ENCODE data around the gene TUBA1C. TPM values are rescaled to one million over a fixed set of nuclear protein-coding genes. Genes with fewer than 3 reads are reported as not detected.
"Not testable (repeated sequence)": the region's sequence is repeated elsewhere in the genome, so short reads cannot be mapped to it uniquely, and the experiment has no call there.

The TUBA1C gene
- total RNA-seq, 1 experiment from 2014 or later, result 457 TPM

DNA sequence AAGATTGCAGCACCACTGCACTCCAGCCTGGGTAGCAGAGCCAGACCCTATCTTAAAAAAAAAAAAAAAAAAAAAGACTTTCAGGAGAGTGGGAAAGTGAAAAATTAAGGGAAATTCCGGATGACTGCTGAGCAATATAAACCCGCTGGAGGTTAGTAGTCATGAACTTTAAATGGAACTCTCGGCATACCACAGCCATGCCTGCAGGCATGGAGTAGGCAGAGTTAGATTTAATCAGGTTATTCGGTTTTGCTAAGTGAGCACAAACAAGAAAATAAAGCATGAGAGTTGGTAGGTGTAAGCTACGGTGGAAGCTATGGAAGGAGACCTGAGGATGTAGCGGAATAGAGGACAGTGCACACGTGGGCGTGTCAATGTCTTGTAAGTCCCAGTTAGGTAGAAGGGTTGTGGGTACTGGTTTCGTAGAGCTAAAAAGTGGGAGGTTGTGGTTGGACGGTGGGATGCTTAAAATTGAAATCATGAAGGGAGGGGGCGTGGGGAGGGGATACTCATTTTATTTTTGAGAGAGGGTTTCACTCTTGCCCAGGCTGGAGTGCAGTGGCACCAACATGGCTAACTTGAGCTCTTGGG, 11.8 kb upstream of the TUBA1C start:
- no peak for DNase-seq (ENCODE audit: low spot score)
- in situ Hi-C loops (cut with HindIII; ENCODE audit: low sequenced_read_pairs), result no loop called here

DNA sequence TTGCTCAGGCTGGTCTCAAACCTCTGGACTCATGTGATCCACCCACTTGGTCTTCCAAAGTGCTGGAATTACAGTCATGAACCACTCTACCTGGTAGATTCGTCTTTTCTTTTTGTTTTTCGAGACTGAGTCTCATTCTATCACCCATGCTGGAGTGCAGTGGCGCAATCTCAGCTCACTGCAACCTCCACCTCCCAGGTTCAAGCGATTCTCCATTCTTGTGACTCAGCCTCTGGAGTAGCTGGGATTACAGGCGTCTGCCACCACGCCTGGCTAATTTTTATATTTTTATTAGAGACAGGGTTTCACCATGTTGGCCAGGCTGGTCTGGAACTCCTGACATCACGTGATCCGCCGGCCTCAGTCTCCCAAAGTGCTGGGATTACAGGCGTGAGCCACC, 9.4 kb upstream of the TUBA1C start:
- in situ Hi-C loops (cut with HindIII; ENCODE audit: low sequenced_read_pairs); DNase-seq (ENCODE audit: low spot score): not testable (repeated sequence)

- in situ Hi-C loops (cut with HindIII; ENCODE audit: low sequenced_read_pairs), result no loop called here
- DNase-seq (ENCODE audit: low spot score), result no peak
These were observed 8.8 kb upstream of the TUBA1C start for GRCh38 chr12:49255857-49256637.

DNA sequence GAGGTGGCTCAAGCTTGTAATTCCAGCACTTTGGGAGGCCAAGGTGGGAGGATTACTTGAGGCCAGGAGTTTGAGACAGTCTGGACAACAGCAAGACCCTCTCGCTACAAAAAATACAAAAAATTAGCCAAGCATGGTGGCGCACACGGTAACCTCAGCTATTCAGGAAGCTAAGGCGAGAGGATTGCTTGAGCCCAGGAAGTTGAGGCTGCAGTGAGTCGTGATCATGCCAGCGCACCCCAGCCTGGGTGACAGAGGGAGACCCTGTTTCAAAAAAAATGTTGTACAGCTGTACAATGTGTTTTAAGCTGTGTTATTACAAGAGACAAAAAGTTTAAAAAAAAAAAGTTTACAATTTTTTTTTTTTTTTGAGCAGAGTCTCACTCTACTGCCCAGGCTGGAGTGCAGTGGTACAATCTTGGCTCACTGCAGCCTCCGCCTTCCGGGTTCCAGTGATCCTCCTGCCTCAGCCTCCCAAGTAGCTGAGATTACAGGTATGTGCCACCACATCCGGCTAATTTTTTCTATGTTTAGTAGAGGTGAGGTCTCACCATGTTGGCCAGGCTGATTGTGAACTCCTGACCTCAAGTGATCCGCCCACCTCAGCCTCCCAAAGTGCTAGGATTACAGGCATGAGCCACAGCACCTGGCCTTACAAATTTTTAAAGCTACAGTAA, 7.2 kb upstream of the TUBA1C start:
- DNase-seq (ENCODE audit: low spot score); in situ Hi-C loops (cut with HindIII; ENCODE audit: low sequenced_read_pairs): not testable (repeated sequence)

DNA sequence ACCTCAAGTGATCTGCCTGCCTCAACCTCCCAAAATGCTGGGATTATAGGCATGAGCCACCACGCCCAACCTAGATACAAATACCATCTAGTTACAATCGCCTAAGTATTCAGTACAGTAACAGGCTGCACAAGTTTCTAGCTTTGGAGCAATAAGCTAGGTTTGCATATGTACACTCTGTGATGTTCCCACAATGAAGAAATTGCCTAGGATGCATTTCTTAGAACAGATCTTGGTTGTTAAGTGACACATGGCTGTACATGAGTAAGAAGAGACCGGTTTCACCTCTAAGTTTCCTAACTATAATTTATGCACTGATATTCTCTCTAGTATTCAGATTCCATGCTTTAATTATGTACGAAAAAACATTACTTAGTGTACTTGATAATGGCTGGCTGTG, 5.4 kb upstream of the TUBA1C start:
- no peak for DNase-seq (ENCODE audit: low spot score)
- in situ Hi-C loops (cut with HindIII; ENCODE audit: low sequenced_read_pairs), result no loop called here

- in situ Hi-C loops (cut with HindIII; ENCODE audit: low sequenced_read_pairs), result no loop called here
These were observed 4.7 kb upstream of the TUBA1C start for GRCh38 chr12:49260166-49260565.

DNA sequence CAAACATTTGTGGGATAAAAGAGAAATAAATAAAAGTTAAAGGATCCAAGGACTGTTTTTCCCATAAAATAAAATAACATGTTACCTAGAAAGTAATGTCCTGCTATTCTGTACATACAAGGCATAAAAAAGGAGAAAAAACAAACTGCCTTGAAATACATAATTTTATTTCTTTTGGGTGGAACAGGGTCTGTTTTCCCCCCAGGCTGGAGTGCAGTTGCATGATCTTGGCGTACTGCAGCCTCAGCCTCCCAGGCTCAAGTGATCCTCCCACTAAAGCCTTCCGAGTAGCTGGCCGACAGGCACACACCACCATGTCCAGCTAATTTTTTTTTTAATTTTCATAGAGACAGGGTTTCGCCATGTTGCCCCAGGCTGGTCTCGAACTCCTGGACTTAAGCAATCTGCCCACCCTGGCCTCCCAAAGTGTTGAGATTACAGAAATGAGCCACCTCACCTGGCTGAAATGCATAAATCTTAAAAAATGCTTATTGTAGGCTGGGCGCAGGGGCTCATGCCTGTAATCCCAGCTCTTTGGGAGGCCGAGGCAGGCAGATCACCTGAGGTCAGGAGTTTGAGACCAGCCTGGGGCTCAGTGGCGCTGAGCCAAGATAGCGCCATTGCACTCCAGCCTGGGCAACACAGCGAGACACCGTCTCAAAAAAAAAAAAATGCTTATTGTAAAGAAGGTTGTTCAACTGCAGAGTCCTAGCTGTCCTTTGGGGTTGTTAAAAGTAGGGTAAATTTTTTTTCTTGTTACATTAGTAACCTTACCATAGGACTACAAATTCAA, 4.1 kb upstream of the TUBA1C start:
- in situ Hi-C loops (cut with HindIII; ENCODE audit: low sequenced_read_pairs), result no loop called here
- no peak for DNase-seq (ENCODE audit: low spot score)

More at GRCh38 chr12:49260166-49260565, 4.7 kb upstream of the TUBA1C start:
- DNase-seq (ENCODE audit: low spot score), result no peak

GRCh38 chr12:49261721-49262120, 3.2 kb upstream of the TUBA1C start:
- in situ Hi-C loops (cut with HindIII; ENCODE audit: low sequenced_read_pairs), result no loop called here
- no peak for DNase-seq (ENCODE audit: low spot score)

GRCh38 chr12:49263400-49263763, 1.5 kb upstream of the TUBA1C start:
- in situ Hi-C loops (cut with HindIII; ENCODE audit: low sequenced_read_pairs), result no loop called here

DNA sequence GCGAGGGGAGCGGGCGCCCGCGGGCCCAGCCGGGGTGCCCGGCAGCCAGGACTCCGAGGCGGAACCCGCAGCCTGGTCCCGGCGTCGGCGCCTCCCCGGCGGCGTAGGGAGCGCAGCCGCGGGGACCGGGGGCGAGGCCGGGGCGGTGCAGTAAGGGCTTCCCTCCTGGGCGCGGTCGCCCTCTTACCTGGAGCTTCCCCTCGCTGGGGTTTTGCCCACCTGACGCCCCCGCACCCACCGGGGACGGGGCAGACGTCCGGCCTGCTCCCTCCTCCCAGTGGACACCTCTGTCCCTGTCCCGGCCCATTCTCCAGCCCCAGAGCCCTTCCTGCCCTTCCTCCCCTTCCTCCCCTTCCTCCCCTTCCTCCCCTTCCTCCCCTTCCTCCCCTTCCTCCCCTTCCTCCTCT, 413 bp upstream of the TUBA1C start:
- in situ Hi-C loops (cut with HindIII; ENCODE audit: low sequenced_read_pairs), result no loop called here
- no peak for DNase-seq (ENCODE audit: low spot score)

More at GRCh38 chr12:49263400-49263763, 1.5 kb upstream of the TUBA1C start:
- DNase-seq (ENCODE audit: low spot score), result no peak

GRCh38 chr12:49269191-49269590, 4.3 kb downstream of the TUBA1C start:
- DNase-seq (ENCODE audit: low spot score), result peak; percentile 37
- in situ Hi-C loops (cut with HindIII; ENCODE audit: low sequenced_read_pairs), result not testable (repeated sequence)

DNA sequence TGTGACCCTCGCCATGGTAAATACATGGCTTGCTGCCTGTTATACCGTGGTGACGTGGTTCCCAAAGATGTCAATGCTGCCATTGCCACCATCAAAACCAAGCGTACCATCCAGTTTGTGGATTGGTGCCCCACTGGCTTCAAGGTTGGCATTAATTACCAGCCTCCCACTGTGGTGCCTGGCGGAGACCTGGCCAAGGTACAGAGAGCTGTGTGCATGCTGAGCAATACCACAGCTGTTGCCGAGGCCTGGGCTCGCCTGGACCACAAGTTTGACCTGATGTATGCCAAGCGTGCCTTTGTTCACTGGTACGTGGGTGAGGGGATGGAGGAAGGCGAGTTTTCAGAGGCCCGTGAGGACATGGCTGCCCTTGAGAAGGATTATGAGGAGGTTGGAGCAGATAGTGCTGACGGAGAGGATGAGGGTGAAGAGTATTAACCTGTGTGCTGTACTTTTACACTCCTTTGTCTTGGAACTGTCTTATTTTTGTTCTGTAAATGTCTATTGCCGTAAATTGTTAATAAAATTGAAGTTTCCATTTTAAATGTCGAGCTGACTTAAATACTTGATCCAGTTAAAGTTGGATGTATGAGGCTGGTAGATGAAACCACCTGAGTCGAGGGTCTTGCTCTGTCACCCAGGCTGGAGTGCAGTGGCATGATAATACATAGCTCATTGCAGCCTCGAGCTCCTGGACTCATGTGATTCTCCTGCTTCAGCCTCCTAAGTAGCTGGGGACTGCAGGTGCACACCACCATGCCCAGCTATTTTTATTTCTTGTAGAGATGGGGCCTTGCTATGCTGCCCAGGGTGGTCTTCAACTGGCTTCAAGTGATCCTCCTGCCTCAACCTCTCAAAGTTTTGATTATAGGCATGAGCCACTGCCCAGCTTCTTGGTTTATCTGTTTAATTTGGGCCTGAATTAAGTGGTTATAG, 8.2 kb downstream of the TUBA1C start:
- in situ Hi-C loops (cut with HindIII; ENCODE audit: low sequenced_read_pairs), result no loop called here
- DNase-seq (ENCODE audit: low spot score), result no peak

DNA sequence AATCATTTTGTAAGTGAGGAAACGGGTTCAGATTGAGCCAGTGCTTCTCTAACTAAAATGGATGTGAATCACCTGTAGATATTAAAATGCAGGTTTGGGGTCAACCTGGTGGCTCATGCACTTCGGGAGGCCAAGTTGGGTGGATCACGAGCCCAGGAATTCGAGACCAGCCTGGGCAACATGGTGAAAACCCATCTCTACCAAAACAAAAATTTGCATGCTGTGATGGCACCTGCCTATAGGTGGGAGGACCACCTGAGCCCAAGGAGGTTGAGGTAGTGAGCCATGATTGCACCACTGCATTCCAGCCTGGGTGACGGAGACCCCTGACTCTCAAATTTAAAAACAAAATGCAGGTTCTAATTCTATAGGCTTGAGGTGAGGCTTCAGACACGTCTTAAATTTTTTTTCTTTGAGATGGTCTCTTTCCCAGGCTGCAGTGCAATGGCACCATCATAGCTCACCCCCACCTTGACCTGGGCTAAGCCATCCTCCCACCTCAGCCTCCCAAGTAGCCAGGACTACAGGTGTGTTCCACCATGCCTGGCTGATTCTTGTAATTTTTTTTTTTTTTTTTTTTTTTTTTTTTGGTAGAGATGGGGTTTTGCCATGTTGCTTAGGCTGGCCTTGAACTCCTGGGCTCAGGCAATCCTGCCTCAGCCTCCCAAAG, 9.0 kb downstream of the TUBA1C start:
- no peak for DNase-seq (ENCODE audit: low spot score)
- in situ Hi-C loops (cut with HindIII; ENCODE audit: low sequenced_read_pairs), result no loop called here

DNA sequence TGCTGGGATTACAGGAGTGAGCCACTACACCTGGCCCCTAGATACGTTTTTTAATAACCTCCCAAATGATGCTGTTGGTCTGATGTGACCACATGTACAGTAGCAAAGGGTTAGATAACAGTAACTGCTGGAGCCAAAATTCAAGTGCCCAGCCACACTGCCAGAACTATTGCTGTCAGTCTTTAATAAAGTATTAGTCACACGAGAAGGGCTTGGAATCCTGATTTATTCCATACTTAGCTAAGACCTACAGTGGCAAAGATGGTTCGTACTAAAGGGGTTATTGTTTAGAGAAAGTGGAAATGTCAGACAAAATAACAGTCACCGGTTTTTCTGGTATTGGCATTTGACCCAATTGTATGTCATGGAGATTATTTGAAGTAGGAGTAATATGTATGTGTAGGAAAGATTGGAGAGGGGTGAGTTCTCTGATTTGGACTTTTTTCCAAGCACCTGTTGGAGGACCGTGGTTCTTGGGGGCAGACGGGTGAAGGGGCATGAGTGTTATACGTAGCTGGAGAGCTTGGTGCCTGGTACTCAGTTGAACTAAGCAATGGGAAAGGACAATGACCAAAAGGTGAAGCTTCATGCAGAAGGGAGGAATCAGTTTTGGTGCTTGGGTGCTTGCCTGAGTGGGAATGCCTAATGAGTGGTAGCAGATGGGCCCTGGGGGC, 9.7 kb downstream of the TUBA1C start:
- no peak for DNase-seq (ENCODE audit: low spot score)
- in situ Hi-C loops (cut with HindIII; ENCODE audit: low sequenced_read_pairs), result no loop called here

DNA sequence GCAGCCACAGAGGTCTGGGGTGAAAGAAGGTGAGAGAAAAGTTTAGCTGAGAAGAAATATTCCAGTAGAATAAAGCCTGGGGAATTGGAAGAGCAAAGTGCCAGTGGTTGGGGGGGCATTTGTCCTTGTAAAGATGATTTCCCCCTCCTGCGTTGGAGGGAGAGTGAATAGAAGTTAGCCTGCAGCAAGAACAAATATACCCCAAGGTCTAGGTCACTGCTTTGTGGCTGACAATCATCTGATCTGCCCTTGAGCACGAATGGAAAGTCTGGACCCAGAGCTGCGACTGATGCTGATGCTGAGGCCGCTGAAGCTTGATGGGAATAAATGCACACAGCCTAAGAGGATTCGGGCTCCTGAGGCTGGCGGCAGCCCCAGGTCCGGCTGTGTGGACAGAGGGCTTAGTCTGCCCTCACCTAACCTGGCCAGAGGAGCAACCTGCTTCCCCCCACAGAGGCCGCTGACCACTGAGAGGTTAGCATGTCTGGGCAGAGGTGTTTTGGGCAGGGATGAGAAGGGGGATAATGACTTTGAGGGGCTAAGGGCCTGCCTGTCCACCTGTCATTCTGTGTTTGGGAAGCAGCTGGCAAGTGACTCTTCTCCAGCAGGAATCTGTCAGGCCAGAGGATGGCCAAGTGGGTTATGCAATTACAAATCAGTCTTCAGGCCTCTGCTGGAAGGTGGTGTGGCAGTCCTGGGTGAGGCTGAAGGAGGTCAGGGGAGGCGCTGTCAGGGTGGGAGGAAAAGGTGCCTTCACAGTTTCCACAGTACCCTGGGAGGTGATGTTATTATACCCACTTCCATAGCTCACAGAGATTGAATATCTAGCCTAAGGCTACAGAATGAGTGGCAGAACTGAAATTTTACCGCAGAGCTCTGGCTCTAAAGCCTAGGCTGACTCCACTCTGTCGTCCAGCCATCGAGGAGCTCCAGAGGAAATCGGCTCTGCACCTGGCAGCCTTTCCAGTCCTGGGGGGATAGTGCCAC, 11.7 kb downstream of the TUBA1C start:
- DNase-seq (ENCODE audit: low spot score), result peak; percentile 64
- in situ Hi-C loops (cut with HindIII; ENCODE audit: low sequenced_read_pairs), result no loop called here

- in situ Hi-C loops (cut with HindIII; ENCODE audit: low sequenced_read_pairs), result no loop called here
- DNase-seq (ENCODE audit: low spot score), result peak; percentile 79
These were observed 12.6 kb downstream of the TUBA1C start for GRCh38 chr12:49277466-49277865.
